OCI-LY1 (cell line): ENCODE data around the gene MRPL40.

Experiments used
- H2AFZ ChIP-seq: fragments of 200-600 bp; sonication (generic), shearing (Covaris generic); 2 replicates; pipeline ENCODE4 v1.6.0; 2014; ENCODE audit warnings: antibody characterized with exemption, mild to moderate bottlenecking, low read length
- H3F3A ChIP-seq: fragments of 200-600 bp; sonication (generic), shearing (Covaris generic); 2 replicates; pipeline ENCODE4 v1.6.0; 2014; ENCODE audit warnings: mild to moderate bottlenecking, antibody characterized with exemption, low read length, moderate library complexity; ENCODE audit not compliant: insufficient read depth
- H3K27ac ChIP-seq: fragments of 200-600 bp; sonication (generic); 2 replicates; pipeline ENCODE4 v1.5.1; 2014; ENCODE audit warnings: low read length, mixed run types, mild to moderate bottlenecking, low read depth; ENCODE audit not compliant: poor library complexity, severe bottlenecking
- H3K27me3 ChIP-seq: fragments of 200-600 bp; sonication (generic); 2 replicates; pipeline ENCODE4 v1.6.0; 2014; ENCODE audit warnings: antibody characterized with exemption, mild to moderate bottlenecking, low read length, moderate library complexity; ENCODE audit not compliant: insufficient read depth
- H3K36me3 ChIP-seq: fragments of 200-600 bp; sonication (generic); 2 replicates; pipeline ENCODE4 v1.6.1; 2014; ENCODE audit warnings: mild to moderate bottlenecking, antibody characterized with exemption, low read length, moderate library complexity, mixed read lengths; ENCODE audit not compliant: insufficient read depth
- H3K4me1 ChIP-seq: fragments of 200-600 bp; sonication (generic); 2 replicates; pipeline ENCODE4 v1.5.1; 2014; ENCODE audit warnings: mild to moderate bottlenecking, low read length, moderate library complexity; ENCODE audit not compliant: insufficient read depth, severe bottlenecking
- H3K4me2 ChIP-seq: fragments of 200-600 bp; sonication (generic), shearing (Covaris generic); 2 replicates; pipeline ENCODE4 v1.6.1; 2014; ENCODE audit warnings: low read length
- H3K4me3 ChIP-seq: fragments of 200-600 bp; sonication (generic); 2 replicates; pipeline ENCODE4 v1.5.1; 2014; ENCODE audit warnings: low read length, low read depth, mild to moderate bottlenecking, mixed read lengths; ENCODE audit not compliant: poor library complexity, severe bottlenecking
- H3K79me2 ChIP-seq: fragments of 200-600 bp; shearing (Covaris generic); 2 replicates; pipeline ENCODE4 v1.6.1; 2016; ENCODE audit warnings: mixed run types, low read length, mixed read lengths; ENCODE audit not compliant: insufficient read depth
- H3K9ac ChIP-seq: fragments of 200-600 bp; sonication (generic), shearing (Covaris generic); 2 replicates; pipeline ENCODE4 v1.6.1; 2014; ENCODE audit warnings: mild to moderate bottlenecking, low read length, mixed read lengths
- H3K9me2 ChIP-seq: fragments of 200-600 bp; sonication (generic), shearing (Covaris generic); 2 replicates; pipeline ENCODE4 v1.6.1; 2014; ENCODE audit warnings: low read depth, mild to moderate bottlenecking, low read length, mixed read lengths
- H3K9me3 ChIP-seq: fragments of 200-600 bp; shearing (Covaris generic); 2 replicates; pipeline ENCODE4 v1.6.1; 2014; ENCODE audit warnings: low read length, mixed read lengths
- H4K20me1 ChIP-seq: fragments of 200-600 bp; sonication (generic), shearing (Covaris generic); 2 replicates; pipeline ENCODE4 v1.6.0; 2016; ENCODE audit warnings: mild to moderate bottlenecking, low read length; ENCODE audit not compliant: insufficient read depth
- EZH2 ChIP-seq: fragments of 200-600 bp; sonication (generic), shearing (Covaris generic); IDR thresholded peaks from 2 replicates; pipeline ENCODE4 v1.8.0; 2017; ENCODE audit warnings: borderline replicate concordance, mixed run types, mild to moderate bottlenecking, antibody characterized with exemption, low read length, moderate library complexity, mixed read lengths
- TF ChIP-seq, protein P1 (sequence below): fragments of 200-600 bp; sonication (generic), shearing (Covaris generic); IDR thresholded peaks from 2 replicates; pipeline ENCODE4 v1.5.1; 2017; ENCODE audit warnings: mild to moderate bottlenecking, antibody characterized with exemption, low read length, moderate library complexity, mixed read lengths

MRPL40 gene

GRCh38 chr22:19394274-19395050, 37.9 kb upstream of the MRPL40 start:
- Histone ChIP-seq H2AFZ (no peak overlapping the region), H3K4me1 (no peaks in the 10 kb centered on the region), H3K27ac (no peak overlapping the region), H3K9ac (no peak overlapping the region), H3K36me3 (peaks cover 89% of the 10 kb centered on the region), H3F3A (no peaks in the 10 kb centered on the region), H3K9me2 (no peaks in the 10 kb centered on the region), H4K20me1 (no peaks in the 10 kb centered on the region), H3K9me3 (no peaks in the 10 kb centered on the region), H3K79me2 (no peaks in the 10 kb centered on the region), H3K4me2 (no peak overlapping the region), H3K27me3 (no peaks in the 10 kb centered on the region), H3K4me3 (no peak overlapping the region)
- TF ChIP-seq EZH2: no peak
- TF ChIP-seq, protein P1, sequence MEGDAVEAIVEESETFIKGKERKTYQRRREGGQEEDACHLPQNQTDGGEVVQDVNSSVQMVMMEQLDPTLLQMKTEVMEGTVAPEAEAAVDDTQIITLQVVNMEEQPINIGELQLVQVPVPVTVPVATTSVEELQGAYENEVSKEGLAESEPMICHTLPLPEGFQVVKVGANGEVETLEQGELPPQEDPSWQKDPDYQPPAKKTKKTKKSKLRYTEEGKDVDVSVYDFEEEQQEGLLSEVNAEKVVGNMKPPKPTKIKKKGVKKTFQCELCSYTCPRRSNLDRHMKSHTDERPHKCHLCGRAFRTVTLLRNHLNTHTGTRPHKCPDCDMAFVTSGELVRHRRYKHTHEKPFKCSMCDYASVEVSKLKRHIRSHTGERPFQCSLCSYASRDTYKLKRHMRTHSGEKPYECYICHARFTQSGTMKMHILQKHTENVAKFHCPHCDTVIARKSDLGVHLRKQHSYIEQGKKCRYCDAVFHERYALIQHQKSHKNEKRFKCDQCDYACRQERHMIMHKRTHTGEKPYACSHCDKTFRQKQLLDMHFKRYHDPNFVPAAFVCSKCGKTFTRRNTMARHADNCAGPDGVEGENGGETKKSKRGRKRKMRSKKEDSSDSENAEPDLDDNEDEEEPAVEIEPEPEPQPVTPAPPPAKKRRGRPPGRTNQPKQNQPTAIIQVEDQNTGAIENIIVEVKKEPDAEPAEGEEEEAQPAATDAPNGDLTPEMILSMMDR: no peak

- Histone ChIP-seq H3K9ac (no peak overlapping the region), H3K79me2 (no peaks in the 10 kb centered on the region), H3K9me3 (no peaks in the 10 kb centered on the region), H3F3A (no peaks in the 10 kb centered on the region), H4K20me1 (no peaks in the 10 kb centered on the region), H2AFZ (no peak overlapping the region), H3K27me3 (no peaks in the 10 kb centered on the region), H3K27ac (no peak overlapping the region), H3K4me1 (no peaks in the 10 kb centered on the region), H3K4me3 (no peak overlapping the region), H3K36me3 (peaks cover 88% of the 10 kb centered on the region), H3K4me2 (no peak overlapping the region), H3K9me2 (no peaks in the 10 kb centered on the region)
- TF ChIP-seq, protein P1: no peak
- TF ChIP-seq EZH2: no peak
Measured at GRCh38 chr22:19395276-19395675, 37.1 kb upstream of the MRPL40 start.

- Histone ChIP-seq H3K9me2 (no peaks in the 10 kb centered on the region), H3K4me3 (no peak overlapping the region), H2AFZ (no peak overlapping the region), H3K36me3 (peaks cover 93% of the 10 kb centered on the region), H4K20me1 (no peaks in the 10 kb centered on the region), H3K27me3 (no peaks in the 10 kb centered on the region), H3K4me2 (no peak overlapping the region), H3K9ac (no peak overlapping the region), H3F3A (no peaks in the 10 kb centered on the region), H3K9me3 (no peaks in the 10 kb centered on the region), H3K27ac (no peak overlapping the region), H3K79me2 (no peaks in the 10 kb centered on the region), H3K4me1 (no peaks in the 10 kb centered on the region)
- no peak for TF ChIP-seq EZH2
- TF ChIP-seq, protein P1: no peak
Measured at GRCh38 chr22:19396561-19396933, 35.8 kb upstream of the MRPL40 start.
